ENCODE results near the gene PFKP.

DNA sequence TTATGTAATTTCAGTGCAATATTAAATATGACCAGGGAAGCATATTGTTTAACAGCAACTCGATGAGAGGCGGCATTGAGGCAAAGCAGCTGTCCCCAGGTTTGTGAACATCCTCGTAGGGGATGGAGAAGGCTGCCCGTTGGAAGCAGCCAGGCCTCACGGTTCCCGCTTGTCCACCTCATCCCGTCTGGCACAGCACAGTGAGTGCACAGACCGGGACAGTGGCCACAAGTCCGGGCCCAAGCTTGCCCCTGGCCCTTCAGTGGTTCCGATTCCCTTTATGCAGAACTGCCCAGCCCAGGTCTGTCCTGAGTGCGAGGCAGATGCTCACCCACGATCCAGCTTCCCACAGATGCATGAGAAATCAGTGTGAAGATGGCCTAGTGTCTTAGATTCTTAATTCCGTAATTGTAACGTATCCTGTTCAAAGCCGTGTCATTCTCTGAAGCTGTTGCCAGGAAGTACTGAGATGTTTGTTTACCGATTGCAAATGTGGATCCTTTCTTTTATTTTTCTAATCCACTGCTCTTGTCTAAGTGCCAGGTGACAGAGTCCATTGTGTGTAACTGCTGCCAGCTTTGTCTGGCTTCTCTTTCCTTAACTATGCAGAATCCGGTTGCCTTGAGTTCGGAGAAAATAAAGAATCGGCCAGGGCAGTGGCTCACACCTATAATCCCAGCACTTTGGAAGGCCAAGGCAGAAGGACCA is 35.5 kb downstream of the PFKP start:
- TF ChIP-seq EZH2phosphoT487 (IDR thresholded peaks at IDR 0.05; ENCODE audit: low read depth, severe bottlenecking, unreplicated experiment) (no peak), EZH2 (IDR thresholded peaks at IDR 0.05; ENCODE audit: borderline replicate concordance) (no peak), CTCF (IDR thresholded peaks at IDR 0.05; ENCODE audit: poor library complexity) (no peak)
